Measurements from ENCODE around the gene LYG2. TPM values are rescaled to one million over a fixed set of nuclear protein-coding genes. Genes with fewer than 3 reads are reported as not detected.

The LYG2 gene
- total RNA-seq, 1 experiment from 2014 or later, result not detected

- H3K27me3 Mint-ChIP-seq (ENCODE audit: low read depth), result no peaks in the 10 kb centered on the region
- H3K9ac ChIP-seq (ENCODE audit: extremely low read depth, insufficient read length, low read length), result no peak overlapping the region
- no peak overlapping the region for H2BK12ac ChIP-seq (ENCODE audit: insufficient read length, low read depth, low read length)
- H4K91ac ChIP-seq (ENCODE audit: insufficient read length, low read depth, low read length), result no peak overlapping the region
- H3K27ac ChIP-seq (ENCODE audit: insufficient read length, low read depth, low read length), result no peak overlapping the region
- no peak overlapping the region for H3K4me2 ChIP-seq (ENCODE audit: insufficient read depth, insufficient read length, low read length)
- H2AK5ac ChIP-seq (ENCODE audit: insufficient read length, low read length), result no peak overlapping the region
- TF ChIP-seq CTCF (conservative IDR thresholded peaks at IDR 0.05), result no peak
- H3K79me1 ChIP-seq (ENCODE audit: insufficient read depth, low read depth, low read length, poor library complexity, severe bottlenecking), result no peaks in the 10 kb centered on the region
- no peak overlapping the region for H3K18ac ChIP-seq (ENCODE audit: insufficient read length, low read depth, low read length)
- H2BK5ac ChIP-seq (ENCODE audit: insufficient read length, low read length), result no peak overlapping the region
- H4K5ac ChIP-seq (ENCODE audit: insufficient read length, low read depth, low read length), result no peak overlapping the region
- no peaks in the 10 kb centered on the region for H3K9me3 ChIP-seq (ENCODE audit: control insufficient read depth, low read depth, low read length)
- no peaks in the 10 kb centered on the region for H3K79me2 ChIP-seq (ENCODE audit: insufficient read depth, low read length)
- no peak overlapping the region for H3K4me3 Mint-ChIP-seq
- H3K36me3 Mint-ChIP-seq (ENCODE audit: insufficient read depth in 1 of 3, low read depth in 3 of 3), result no peaks in the 10 kb centered on the region
- H2AFZ ChIP-seq (ENCODE audit: low read length), result no peak overlapping the region
- H3K4me1 Mint-ChIP-seq, result no peaks in the 10 kb centered on the region
- no peak overlapping the region for H2BK120ac ChIP-seq (ENCODE audit: low read depth, low read length, poor library complexity, severe bottlenecking)
- no peak overlapping the region for H3K56ac ChIP-seq (ENCODE audit: insufficient read length, low read depth, low read length)
- no CpG with 5 or more reads among the region's 2 CpGs for WGBS (ENCODE audit: extremely low coverage, insufficient read length, low lambda C conversion rate)
- H3K23ac ChIP-seq (ENCODE audit: insufficient read length, low read depth, low read length), result no peak overlapping the region
- no peak for DNase-seq
- H2BK15ac ChIP-seq (ENCODE audit: low read depth, low read length), result no peak overlapping the region
- H3K4me1 ChIP-seq (ENCODE audit: insufficient read depth, low read length), result no peaks in the 10 kb centered on the region
- no peaks in the 10 kb centered on the region for H3K27me3 ChIP-seq (ENCODE audit: insufficient read depth, low read length)
- no peak overlapping the region for H3K27ac Mint-ChIP-seq
- H3K4ac ChIP-seq (ENCODE audit: low read depth, low read length), result no peak overlapping the region
- no peaks in the 10 kb centered on the region for H3K23me2 ChIP-seq (ENCODE audit: insufficient read length, low read depth, low read length, poor library complexity, severe bottlenecking)
- no peak overlapping the region for H4K8ac ChIP-seq (replicated peaks; ENCODE audit: insufficient read length, low read depth, low read length)
- H4K20me1 ChIP-seq (ENCODE audit: control insufficient read depth, insufficient read depth, insufficient read length), result no peaks in the 10 kb centered on the region
- H3T11ph ChIP-seq (ENCODE audit: low read length), result no peak overlapping the region
- no peaks in the 10 kb centered on the region; a peak in 1 of 5 replicates for H3K9me3 Mint-ChIP-seq
- no peak overlapping the region for H3K14ac ChIP-seq (ENCODE audit: insufficient read depth, low read length)
- no peak overlapping the region for H2BK20ac ChIP-seq (ENCODE audit: low read depth, low read length, poor library complexity, severe bottlenecking)
Observed at GRCh38 chr2:99297994-99298393, 42.5 kb upstream of the LYG2 start.
